ENCODE results near the gene GALNT2.

GALNT2 gene

GRCh38 chr1:230265200-230266115 lies 198.4 kb downstream of the GALNT2 start:
- DNase-seq (ENCODE audit: low read depth in 1 of 2, low spot score in 1 of 2) = no peak
- H3K4me3 ChIP-seq (replicated peaks; ENCODE audit: insufficient read depth, low read length) = no peak overlapping the region
- TF ChIP-seq CTCF (IDR thresholded peaks at IDR 0.05; ENCODE audit: insufficient read depth, low read length) (no peak), POLR2AphosphoS5 (IDR thresholded peaks at IDR 0.05; ENCODE audit: low read depth) (no peak)
- no peaks in the 10 kb centered on the region for H3K27me3 ChIP-seq (ENCODE audit: insufficient read depth, poor library complexity, severe bottlenecking)
- H3K27ac ChIP-seq (replicated peaks) = no peak overlapping the region

GRCh38 chr1:230266456-230266855 lies 199.4 kb downstream of the GALNT2 start:
- TF ChIP-seq REST (IDR thresholded peaks at IDR 0.05; ENCODE audit: insufficient replicate concordance, low read depth) (no peak), POLR2AphosphoS5 (IDR thresholded peaks at IDR 0.05; ENCODE audit: low read depth) (no peak), GABPA (IDR thresholded peaks at IDR 0.05; ENCODE audit: low read depth) (no peak), SPI1 (IDR thresholded peaks at IDR 0.05; ENCODE audit: borderline replicate concordance, low read depth) (no peak), CTCF (IDR thresholded peaks at IDR 0.05; ENCODE audit: insufficient read depth, low read length) (no peak)
- H3K4me3 ChIP-seq (replicated peaks; ENCODE audit: insufficient read depth, low read length) = no peak overlapping the region

GRCh38 chr1:230267338-230268065 lies 200.5 kb downstream of the GALNT2 start:
- no peak for DNase-seq (ENCODE audit: low read depth in 1 of 2, low spot score in 1 of 2)
- H3K4me3 ChIP-seq (replicated peaks; ENCODE audit: insufficient read depth, low read length) = no peak overlapping the region
- TF ChIP-seq POLR2AphosphoS5 (IDR thresholded peaks at IDR 0.05; ENCODE audit: low read depth) (no peak), REST (IDR thresholded peaks at IDR 0.05; ENCODE audit: insufficient replicate concordance, low read depth) (no peak), CTCF (IDR thresholded peaks at IDR 0.05; ENCODE audit: insufficient read depth, low read length) (no peak), GABPA (IDR thresholded peaks at IDR 0.05; ENCODE audit: low read depth) (no peak)
- no peak overlapping the region for H3K27ac ChIP-seq (replicated peaks)
- H3K27me3 ChIP-seq (ENCODE audit: insufficient read depth, poor library complexity, severe bottlenecking) = no peaks in the 10 kb centered on the region

More at GRCh38 chr1:230266456-230266855, 199.4 kb downstream of the GALNT2 start:
- DNase-seq (ENCODE audit: low read depth in 1 of 2, low spot score in 1 of 2) = no peak
- Histone ChIP-seq H3K27me3 (ENCODE audit: insufficient read depth, poor library complexity, severe bottlenecking) (no peaks in the 10 kb centered on the region), H3K27ac (replicated peaks) (no peak overlapping the region)
